SU-DHL-6 (cell line): Measurements from ENCODE around the gene POLD4.

Source experiments
- H2AFZ ChIP-seq: fragments of 200-600 bp; sonication (generic); 2 replicates; pipeline ENCODE4 v1.6.1; 2014; ENCODE audit warnings: low read depth, mild to moderate bottlenecking, moderate library complexity, mixed read lengths, antibody characterized with exemption, low read length; ENCODE audit not compliant: severe bottlenecking
- H3F3A ChIP-seq: fragments of 200-600 bp; shearing (Covaris generic); 2 replicates; pipeline ENCODE4 v1.6.0; 2016; ENCODE audit warnings: antibody characterized with exemption, mild to moderate bottlenecking; ENCODE audit not compliant: insufficient read depth
- H3K27ac ChIP-seq: fragments of 200-600 bp; sonication (generic); 2 replicates; pipeline ENCODE4 v1.5.1; 2016; ENCODE audit warnings: low read depth, mild to moderate bottlenecking, low read length, moderate library complexity, mixed read lengths
- H3K27me3 ChIP-seq: fragments of 200-600 bp; sonication (generic), shearing (Covaris generic); 2 replicates; pipeline ENCODE4 v1.6.0; 2014; ENCODE audit warnings: mild to moderate bottlenecking, low read length
- H3K36me3 ChIP-seq: fragments of 200-600 bp; sonication (generic); 2 replicates; pipeline ENCODE4 v1.6.1; 2014; ENCODE audit warnings: mild to moderate bottlenecking, low read length, mixed read lengths
- H3K4me2 ChIP-seq: fragments of 300-600, 200-600 bp; shearing (Covaris generic), sonication (generic); 2 replicates; pipeline ENCODE4 v1.6.0; 2014; ENCODE audit warnings: low read length, low read depth, mild to moderate bottlenecking; ENCODE audit not compliant: poor library complexity, severe bottlenecking
- H3K4me3 ChIP-seq: fragments of 200-600 bp; sonication (generic); 2 replicates; pipeline ENCODE4 v1.5.1; 2014; ENCODE audit warnings: antibody characterized with exemption, low read length, mild to moderate bottlenecking, mixed read lengths; ENCODE audit not compliant: insufficient read depth, poor library complexity, severe bottlenecking
- H3K79me2 ChIP-seq: fragments of 200-600 bp; sonication (generic); 2 replicates; pipeline ENCODE4 v1.6.1; 2014; ENCODE audit warnings: mild to moderate bottlenecking, low read length, moderate library complexity; ENCODE audit not compliant: insufficient read depth
- H3K9ac ChIP-seq: fragments of 200-600 bp; sonication (generic); 2 replicates; pipeline ENCODE4 v1.7.0; 2014; ENCODE audit warnings: mild to moderate bottlenecking, low read length
- H3K9me2 ChIP-seq: fragments of 200-600 bp; sonication (generic); replicated peaks from 2 replicates; pipeline ENCODE4 v1.6.1; 2014; ENCODE audit warnings: low read length; ENCODE audit not compliant: insufficient read depth
- H3K9me3 ChIP-seq: fragments of 200-600 bp; sonication (generic); 2 replicates; pipeline ENCODE4 v1.6.1; 2014; ENCODE audit warnings: low read length, mixed read lengths; ENCODE audit not compliant: insufficient read depth
- H4K20me1 ChIP-seq: fragments of 200-600 bp; sonication (generic); 2 replicates; pipeline ENCODE4 v1.6.1; 2014; ENCODE audit warnings: low read depth, mild to moderate bottlenecking, antibody characterized with exemption, low read length, moderate library complexity, mixed read lengths
- EZH2phosphoT487 ChIP-seq: fragments of 200-600 bp; sonication (generic), shearing (Covaris generic); conservative IDR thresholded peaks from 2 replicates; pipeline ENCODE4 v1.6.1; 2018; ENCODE audit warnings: mild to moderate bottlenecking, antibody characterized with exemption, low read length, moderate library complexity, mixed read lengths
- TF ChIP-seq, protein P1 (sequence below): fragments of 200-600 bp; sonication (generic); IDR thresholded peaks from one replicate; pipeline ENCODE4 v1.5.1; 2017; ENCODE audit warnings: antibody characterized with exemption, mild to moderate bottlenecking, low read length, moderate library complexity; ENCODE audit not compliant: insufficient read depth, poor library complexity, severe bottlenecking

The POLD4 gene

GRCh38 chr11:67393437-67393836 is 40.1 kb upstream of the POLD4 start:
- Histone ChIP-seq H4K20me1 (no peaks in the 10 kb centered on the region), H3K36me3 (no peaks in the 10 kb centered on the region), H3K4me3 (no peak overlapping the region), H3K27me3 (no peaks in the 10 kb centered on the region), H2AFZ (no peak overlapping the region), H3K9ac (no peak overlapping the region), H3K9me3 (no peaks in the 10 kb centered on the region), H3K4me2 (no peak overlapping the region), H3K27ac (no peak overlapping the region), H3F3A (no peaks in the 10 kb centered on the region), H3K79me2 (peaks cover 10% of the 10 kb centered on the region), H3K9me2 (no peaks in the 10 kb centered on the region)
- TF ChIP-seq, protein P1, sequence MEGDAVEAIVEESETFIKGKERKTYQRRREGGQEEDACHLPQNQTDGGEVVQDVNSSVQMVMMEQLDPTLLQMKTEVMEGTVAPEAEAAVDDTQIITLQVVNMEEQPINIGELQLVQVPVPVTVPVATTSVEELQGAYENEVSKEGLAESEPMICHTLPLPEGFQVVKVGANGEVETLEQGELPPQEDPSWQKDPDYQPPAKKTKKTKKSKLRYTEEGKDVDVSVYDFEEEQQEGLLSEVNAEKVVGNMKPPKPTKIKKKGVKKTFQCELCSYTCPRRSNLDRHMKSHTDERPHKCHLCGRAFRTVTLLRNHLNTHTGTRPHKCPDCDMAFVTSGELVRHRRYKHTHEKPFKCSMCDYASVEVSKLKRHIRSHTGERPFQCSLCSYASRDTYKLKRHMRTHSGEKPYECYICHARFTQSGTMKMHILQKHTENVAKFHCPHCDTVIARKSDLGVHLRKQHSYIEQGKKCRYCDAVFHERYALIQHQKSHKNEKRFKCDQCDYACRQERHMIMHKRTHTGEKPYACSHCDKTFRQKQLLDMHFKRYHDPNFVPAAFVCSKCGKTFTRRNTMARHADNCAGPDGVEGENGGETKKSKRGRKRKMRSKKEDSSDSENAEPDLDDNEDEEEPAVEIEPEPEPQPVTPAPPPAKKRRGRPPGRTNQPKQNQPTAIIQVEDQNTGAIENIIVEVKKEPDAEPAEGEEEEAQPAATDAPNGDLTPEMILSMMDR: no peak
- no peak for TF ChIP-seq EZH2phosphoT487

DNA sequence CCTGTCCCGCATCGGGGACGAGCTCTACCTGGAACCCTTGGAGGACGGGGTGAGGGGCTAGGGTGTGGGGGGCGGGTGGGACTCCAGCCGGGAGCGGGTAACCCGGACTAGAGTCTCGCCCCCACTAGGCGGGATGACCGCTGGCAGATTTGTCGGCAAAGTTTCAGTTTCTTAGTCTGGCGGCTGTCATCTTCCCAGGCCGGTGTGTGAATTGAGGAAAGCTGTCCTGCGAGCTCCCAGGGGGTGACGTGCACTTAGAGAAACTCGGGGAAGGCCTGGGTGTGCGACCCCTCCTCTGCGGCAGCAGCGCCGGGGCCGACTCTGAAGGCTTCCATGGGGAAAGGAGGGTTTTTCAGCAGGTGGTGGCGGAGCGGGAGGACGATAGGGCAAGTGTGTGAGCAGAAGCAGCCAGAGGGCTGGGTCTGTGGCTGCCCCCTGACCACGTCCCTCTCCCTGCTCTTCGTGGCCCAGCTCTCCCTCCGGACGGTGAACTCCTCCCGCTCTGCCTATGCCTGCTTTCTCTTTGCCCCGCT is 38.9 kb upstream of the POLD4 start:
- Histone ChIP-seq H4K20me1 (no peaks in the 10 kb centered on the region), H3K9ac (peak overlapping the region; percentile 87), H3K9me3 (no peaks in the 10 kb centered on the region), H3K27ac (peak overlapping the region; percentile 36; the same call in 1 of the 2 replicates), H3K79me2 (peaks cover 10% of the 10 kb centered on the region), H3K4me3 (peak overlapping the region; percentile 81), H3F3A (no peaks in the 10 kb centered on the region), H3K36me3 (no peaks in the 10 kb centered on the region), H3K4me2 (peak overlapping the region; percentile 84), H3K9me2 (no peaks in the 10 kb centered on the region), H2AFZ (no peak overlapping the region), H3K27me3 (no peaks in the 10 kb centered on the region)
- TF ChIP-seq, protein P1: no peak
- no peak for TF ChIP-seq EZH2phosphoT487

DNA sequence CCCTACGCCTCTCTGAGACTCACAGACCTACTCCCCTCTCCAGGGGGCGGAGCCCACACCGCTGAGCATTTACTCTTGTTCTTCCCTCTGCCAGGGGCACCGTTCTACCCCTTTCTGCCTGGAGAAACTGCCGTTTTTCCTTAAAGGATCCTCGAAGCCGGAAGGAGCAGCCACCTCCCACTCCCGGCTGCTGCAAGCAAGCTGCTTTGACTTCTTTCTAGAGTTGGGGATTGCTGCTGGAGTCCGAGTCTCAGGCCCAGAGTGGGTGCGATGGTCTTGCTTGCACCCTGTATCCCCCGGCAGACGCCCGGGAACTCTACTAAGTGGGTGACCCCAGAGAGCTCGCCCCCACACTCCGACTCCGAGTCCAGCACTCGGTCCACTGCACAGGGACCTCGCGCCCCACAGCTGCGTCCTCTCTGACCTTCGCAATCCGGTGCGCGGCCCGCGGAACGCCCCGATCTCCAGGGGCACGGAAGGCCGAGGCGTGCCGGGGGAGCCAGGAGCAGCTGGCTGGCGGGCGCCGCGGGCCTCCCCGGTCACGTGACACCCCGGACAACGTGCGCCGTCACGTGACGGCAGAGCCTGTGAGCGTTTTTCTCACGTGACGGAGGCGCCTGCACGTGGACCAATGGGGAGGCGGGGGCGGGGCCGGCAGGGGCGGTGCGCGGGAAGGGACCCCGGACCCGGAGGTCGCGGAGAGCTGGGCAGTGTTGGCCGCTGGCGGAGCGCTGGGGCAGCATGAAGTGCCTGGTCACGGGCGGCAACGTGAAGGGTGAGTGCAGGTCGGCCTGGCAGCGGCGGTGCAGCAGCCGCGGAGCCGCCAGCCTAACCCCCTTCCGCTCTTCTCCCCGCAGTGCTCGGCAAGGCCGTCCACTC is 38.2 kb upstream of the POLD4 start, which contains the start of gene RAD9A:
TSS of gene RAD9A (plus strand) at position 683 of the 879 bp plus-strand sequence. CDS start at position 742, 59 bp downstream.
- H3K9me2 ChIP-seq: no peaks in the 10 kb centered on the region
- peak within 1 kb of the TSS; percentile 83 for H2AFZ ChIP-seq
- peak within 1 kb of the TSS; percentile 36 for H3K27ac ChIP-seq
- peak within 1 kb of the TSS; percentile 87 for H3K9ac ChIP-seq
- no peak for TF ChIP-seq EZH2phosphoT487
- TF ChIP-seq, protein P1: no peak
- H4K20me1 ChIP-seq: no peaks in the 10 kb centered on the region
- no peaks in the 10 kb centered on the region for H3K9me3 ChIP-seq
- H3K4me3 ChIP-seq: peak within 1 kb of the TSS; percentile 81
- H3F3A ChIP-seq: no peaks in the 10 kb centered on the region
- no peaks in the 10 kb centered on the region for H3K27me3 ChIP-seq
- H3K36me3 ChIP-seq: no peaks in the 10 kb centered on the region
- peaks cover 10% of the 10 kb centered on the region for H3K79me2 ChIP-seq
- peak within 1 kb of the TSS; percentile 84 for H3K4me2 ChIP-seq
